AG10803 (cell line): Measurements from ENCODE around the gene KCNH2.
A peak's percentile ranks its signal among the peaks of the same experiment; 100 is the strongest.

Experiments used
- DNase-seq: peaks from one replicate; pipeline ENCODE4 v3.0.0; 2010; ENCODE audit warnings: low read depth
- H3K4me3 ChIP-seq: 2 replicates; pipeline ENCODE4 v1.5.1; 2011; ENCODE audit warnings: mild to moderate bottlenecking, low read length, control low read depth
- CTCF ChIP-seq: conservative IDR thresholded peaks from 2 replicates; pipeline ENCODE4 v1.5.1; 2011; ENCODE audit warnings: mild to moderate bottlenecking, low read length, control low read depth, inconsistent platforms

Gene KCNH2

GRCh38 chr7:150968056-150968733, 9.9 kb downstream of the KCNH2 start:
- TF ChIP-seq CTCF = no peak
- peak; percentile 21 for DNase-seq
- H3K4me3 ChIP-seq = no peak overlapping the region; the same call in 1 of the 2 replicates

GRCh38 chr7:150967349-150967748, 10.8 kb downstream of the KCNH2 start:
- TF ChIP-seq CTCF = no peak
- no peak overlapping the region for H3K4me3 ChIP-seq
- DNase-seq = no peak

GRCh38 chr7:150966002-150966401, 12.1 kb downstream of the KCNH2 start:
- TF ChIP-seq CTCF = no peak; the same call in 1 of the 2 replicates
- no peak for DNase-seq

GRCh38 chr7:150965273-150965830, 12.8 kb downstream of the KCNH2 start:
- H3K4me3 ChIP-seq = no peak overlapping the region
- TF ChIP-seq CTCF = no peak
- DNase-seq = no peak

More at GRCh38 chr7:150966002-150966401, 12.1 kb downstream of the KCNH2 start:
- H3K4me3 ChIP-seq = no peak overlapping the region

GRCh38 chr7:150964593-150965111, 13.5 kb downstream of the KCNH2 start:
- no peak for TF ChIP-seq CTCF
- DNase-seq = no peak
- no peak overlapping the region for H3K4me3 ChIP-seq

- no peak overlapping the region for H3K4me3 ChIP-seq
- DNase-seq = no peak
- no peak for TF ChIP-seq CTCF
Measured at GRCh38 chr7:150963707-150964559, 14.2 kb downstream of the KCNH2 start.
